NCI-H2196 (cell line): ENCODE results near the gene CTSE.
A peak's percentile ranks its signal among the peaks of the same experiment; 100 is the strongest.

ENCODE experiments used
- DNase-seq: peaks from one replicate; lab custom pipeline; 2025; ENCODE audit not compliant: unreplicated experiment; lab: John Stamatoyannopoulos, UW

CTSE gene

DNA sequence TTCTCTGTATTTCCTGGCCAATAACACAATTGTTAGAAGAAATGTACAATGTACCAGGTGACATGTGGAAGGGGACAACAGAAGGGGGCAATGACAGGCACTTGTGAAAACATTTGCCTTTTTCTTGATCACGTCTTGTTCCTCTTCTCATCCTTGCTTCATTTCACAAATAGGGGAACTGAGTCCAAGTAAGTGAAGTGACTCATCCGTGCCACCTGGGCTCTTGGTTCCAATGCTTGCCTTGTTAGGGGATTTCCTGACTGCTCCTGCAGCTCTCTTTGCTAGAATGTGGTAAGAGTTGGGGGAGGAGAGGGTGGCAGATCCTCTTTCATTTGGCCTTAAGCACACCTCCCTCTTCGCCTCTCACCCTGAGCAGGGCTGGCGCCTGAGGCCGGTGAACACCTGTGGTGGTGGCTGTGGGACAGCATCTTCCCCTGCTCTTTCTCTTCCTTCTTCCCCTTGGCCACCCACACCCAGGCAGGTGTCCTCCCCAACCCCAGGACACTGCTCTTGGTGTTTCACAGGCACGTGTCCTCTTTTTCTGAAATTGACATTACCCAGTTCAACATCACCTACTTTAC is 27.1 kb upstream of the CTSE start:
- DNase-seq = peak; percentile 29

GRCh38 chr1:206049919-206050600 is 26.4 kb upstream of the CTSE start:
- DNase-seq = no peak

DNA sequence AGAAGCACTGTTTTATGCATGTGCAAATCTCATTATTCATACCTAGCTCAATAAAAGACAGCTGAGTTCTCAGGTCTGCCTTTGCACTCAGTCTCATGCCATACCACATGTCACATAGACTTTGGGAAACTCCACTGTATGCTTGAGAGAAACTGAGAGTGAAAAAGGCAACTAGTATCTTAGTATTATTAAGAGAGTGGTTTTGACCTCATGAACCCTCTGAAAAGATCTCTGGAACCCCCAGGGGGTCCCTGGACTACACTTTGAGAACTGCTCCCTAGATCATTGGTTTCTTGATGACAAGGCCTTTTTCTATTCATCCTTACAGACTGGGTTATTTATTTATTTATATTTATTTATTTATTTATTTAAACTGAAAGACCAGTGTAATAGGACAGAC is 25.6 kb upstream of the CTSE start:
- no peak for DNase-seq

GRCh38 chr1:206048582-206048981 is 24.9 kb upstream of the CTSE start:
- no peak for DNase-seq

DNA sequence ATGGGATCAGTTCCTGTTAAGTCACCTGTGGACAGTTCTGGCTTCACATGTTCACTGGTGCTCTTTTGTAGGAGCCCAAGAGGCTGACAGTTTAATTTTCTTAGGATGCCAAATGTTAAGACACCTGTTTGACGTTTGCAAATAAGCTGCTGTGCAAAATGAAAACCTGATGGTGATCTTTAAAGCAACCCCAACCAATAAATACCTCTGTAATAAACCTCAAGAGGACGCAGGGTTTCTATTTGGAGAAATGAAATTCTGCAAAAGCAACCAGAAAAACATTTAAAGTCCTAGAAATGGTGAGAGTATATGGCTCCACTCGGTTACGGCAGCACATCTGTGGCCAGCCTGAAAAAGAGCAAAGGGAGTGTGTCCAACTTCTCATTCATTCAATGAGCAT is 23.6 kb upstream of the CTSE start:
- no peak for DNase-seq

DNA sequence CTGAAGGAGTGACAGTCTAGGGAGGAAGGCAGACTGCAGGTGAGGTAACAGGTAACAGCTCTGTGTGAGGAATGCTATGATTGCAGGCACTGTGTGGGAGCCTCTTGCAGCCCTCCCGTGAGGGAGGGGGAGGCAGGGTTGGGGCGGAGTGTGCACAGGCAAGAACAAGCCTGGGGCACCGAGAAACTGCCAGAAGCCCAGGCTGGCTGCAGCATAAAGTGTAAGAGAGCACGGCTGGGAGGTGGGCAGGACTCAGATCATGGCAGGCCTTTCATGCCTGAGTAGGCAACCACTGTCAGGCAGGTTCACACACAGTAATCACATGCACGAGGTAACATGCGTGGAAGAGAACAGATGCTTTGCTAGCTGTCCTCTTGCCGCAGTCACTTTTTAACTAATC is 17.9 kb upstream of the CTSE start:
- no peak for DNase-seq

GRCh38 chr1:206040328-206040727 is 16.6 kb upstream of the CTSE start:
- no peak for DNase-seq

GRCh38 chr1:206039046-206039973 is 15.6 kb upstream of the CTSE start:
- DNase-seq = no peak

- no peak for DNase-seq
Measured at GRCh38 chr1:206037581-206037980, 13.9 kb upstream of the CTSE start.

DNA sequence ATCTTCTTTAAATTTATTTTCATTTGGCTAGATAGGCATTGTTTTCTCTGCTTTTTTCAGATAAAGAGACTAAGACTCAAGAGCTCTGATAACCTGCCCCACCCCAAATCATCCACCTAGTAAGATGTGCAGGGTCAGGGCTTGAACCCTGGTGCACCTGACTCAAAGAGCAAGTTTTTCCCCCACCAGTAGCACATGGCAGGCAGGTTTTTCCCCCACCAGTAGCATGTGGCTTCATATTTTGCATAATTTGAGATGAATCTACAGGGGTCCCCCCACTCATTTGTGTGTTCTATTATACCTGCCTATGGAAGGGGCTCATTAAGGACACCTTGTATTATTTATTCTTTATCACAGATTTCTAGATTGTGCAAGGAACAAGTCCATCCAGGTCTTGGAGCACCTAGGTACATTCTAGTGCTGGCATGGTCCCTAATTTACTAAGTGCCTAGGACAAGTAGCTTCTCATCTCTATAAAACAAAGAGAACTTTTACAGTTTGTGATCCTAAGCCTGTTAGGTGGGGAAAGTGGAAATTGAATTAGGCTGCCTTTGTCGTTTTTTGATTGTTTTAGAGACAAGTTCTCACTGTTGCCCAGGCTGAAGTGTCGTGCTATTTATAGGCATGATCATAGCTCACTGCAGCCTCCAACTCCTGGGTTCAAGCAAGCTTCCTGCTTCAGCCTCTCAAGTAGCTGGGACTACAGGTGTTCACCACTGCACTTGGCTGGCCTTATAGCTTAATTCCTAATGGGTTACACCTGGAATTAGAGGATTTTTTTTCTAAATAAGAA is 13.2 kb upstream of the CTSE start:
- no peak for DNase-seq

DNA sequence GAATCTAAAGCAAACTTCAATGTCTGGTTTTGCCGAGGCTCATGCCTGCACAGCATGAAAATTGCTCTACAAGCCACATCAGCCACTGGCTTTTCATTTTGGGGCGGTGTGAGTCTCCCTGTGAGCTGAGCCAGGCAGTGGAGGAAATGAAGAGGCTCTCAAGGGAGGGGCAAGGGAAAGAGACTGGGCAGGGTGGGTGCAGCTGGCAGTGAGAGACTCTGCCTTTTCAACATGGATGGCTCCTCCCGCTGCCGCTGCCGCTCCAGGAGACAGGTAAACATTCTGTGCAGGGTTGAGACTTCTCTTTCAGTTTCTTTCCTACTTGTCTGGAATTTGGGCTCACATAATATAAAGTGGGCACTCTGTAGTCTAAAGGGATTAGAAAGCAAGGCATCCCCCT is 11.3 kb upstream of the CTSE start:
- DNase-seq = peak; percentile 29

GRCh38 chr1:206032380-206033140 is 8.9 kb upstream of the CTSE start:
- DNase-seq = no peak

DNA sequence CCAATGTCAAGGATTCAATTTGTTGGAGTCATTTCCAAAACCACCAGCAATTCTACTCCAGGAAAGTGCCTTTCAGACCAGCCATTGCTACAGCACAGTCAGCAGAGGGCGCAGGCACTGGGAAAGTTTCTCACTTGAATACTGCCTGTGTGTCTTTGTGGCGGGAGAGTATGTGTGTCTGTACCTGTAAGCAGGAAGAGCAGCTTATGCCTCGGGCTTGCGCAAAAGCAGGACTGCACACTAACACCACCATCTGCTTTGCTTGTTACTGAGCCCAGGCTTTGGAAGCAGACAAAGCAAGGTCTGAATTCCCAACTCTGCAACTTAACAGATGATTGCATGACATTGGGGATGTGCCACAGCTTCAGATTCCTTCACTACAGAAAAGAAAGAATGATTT is 7.0 kb upstream of the CTSE start:
- DNase-seq = peak; percentile 79

DNA sequence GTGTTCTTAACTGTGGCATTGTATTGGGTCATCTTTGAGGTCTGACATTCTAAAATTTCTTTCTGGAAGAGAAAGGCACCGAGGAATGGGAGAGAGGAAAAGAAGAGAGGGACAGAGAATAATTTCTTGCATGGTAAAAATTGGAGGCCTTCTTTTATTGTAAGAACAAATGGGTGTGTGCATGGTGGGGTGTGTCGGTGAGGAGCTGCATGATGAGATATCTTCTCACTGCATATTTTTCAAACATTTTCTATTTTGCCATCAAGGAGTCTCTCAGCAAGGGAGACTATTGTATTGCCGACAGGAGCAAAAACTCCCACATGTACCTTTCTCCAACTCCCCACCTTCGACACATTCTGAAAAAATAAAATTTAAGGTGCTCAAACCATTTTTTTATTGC is 6.5 kb upstream of the CTSE start:
- DNase-seq = no peak

DNA sequence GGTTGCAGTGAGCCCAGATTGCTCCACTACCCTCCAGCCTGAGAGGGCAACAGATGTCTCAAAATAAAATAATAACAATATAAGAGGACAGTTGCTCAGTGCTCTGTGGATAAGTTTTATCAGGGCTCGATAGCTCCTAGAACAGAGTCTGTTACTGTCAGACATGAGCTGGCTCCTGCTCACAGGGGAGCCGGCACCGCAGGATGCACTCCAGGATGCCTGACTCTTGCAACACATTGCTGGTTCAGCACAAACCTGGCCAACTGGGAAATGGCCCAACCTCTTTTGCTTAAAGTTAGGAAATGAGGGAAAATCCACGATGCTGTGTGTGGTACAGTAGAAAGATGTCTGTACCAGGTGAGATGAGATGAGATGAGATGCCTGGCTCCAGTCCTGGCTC is 5.8 kb upstream of the CTSE start:
- no peak for DNase-seq

GRCh38 chr1:206025283-206025820 is 1.7 kb upstream of the CTSE start:
- no peak for DNase-seq

DNA sequence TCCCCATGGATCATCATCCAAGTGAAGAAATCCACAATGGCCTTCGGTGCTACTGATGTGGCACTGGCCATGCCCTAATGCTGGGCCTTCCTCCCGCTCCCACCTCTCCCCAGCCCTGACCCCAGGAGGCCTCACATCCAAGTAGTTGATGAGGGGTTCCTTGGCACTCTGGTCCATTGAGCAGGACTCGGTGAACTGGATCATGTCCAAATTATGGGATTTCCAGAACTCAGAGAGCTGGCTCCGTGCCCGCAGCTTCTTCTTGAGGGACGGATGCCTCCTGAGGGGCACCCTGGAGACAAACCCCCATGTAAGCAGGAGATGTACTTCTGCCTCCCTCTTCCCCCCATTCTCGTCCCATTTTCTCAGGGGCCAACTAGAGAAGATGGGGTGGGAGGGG is 929 bp downstream of the CTSE start:
- DNase-seq = no peak

DNA sequence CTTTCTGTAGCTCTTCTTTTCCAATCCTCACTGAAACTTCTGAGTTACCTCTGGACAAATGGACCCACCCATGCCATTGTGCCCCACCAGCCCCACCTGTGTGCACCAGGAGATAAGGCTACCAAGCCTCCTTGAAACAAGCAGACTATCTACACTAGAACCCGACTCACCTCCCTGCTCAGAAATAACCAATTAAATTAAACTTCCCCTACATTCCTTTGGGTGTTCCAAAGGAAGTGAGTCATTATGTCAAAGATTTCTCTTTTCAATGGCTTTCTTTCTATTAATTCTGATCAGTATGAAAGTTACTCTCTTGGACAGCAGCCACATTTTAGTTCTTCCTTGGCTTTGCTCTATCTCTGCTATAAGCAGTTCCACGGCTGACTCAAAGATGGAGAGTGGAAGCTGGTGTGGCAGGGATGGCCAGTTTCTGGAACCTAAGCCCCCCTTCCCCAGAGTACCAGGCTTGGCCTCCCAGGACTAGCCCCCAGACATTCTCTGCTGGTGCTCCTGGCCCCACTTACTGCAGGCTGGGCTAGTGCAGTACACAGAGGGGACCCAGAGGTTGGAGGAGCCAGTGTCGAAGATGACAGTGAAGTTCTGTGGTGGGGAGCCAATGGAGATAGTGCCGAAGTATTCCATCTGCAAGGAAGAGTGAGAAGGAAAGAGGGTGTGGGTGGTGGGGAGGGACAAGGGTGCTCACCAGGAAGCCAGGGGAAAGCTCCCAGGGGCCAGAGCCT is 1.9 kb downstream of the CTSE start:
- DNase-seq = no peak

DNA sequence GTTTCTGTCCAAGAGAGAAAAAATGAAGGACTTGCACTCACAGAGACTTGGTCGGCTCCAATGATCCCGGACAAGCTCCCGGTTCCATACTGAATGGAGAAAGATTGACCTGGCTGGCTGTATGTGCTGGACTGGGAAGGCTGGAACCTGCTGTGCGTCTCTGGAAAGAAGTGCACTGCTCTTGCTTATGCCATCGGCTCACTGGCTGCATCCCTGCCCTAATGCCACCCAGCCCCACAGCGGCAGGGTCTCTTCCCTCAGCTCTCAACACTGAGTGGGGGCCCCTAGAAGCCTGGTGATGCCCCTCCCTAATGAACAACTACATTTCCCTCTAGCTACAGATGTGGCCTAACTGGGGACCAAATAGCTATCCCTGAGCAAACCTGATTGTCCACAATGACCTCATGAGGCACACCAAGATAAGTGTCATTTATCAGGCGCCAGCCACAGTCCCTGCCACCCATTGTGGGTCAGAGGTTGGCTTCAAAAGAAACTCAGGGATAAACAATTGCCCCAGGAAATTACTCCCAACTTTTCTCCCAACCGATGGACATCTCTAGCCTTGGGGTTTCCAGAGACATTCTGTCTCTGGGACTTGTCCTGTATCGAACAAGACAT is 2.6 kb downstream of the CTSE start:
- no peak for DNase-seq
